ENCODE data around the gene PXYLP1.

GRCh38 chr3:141223673-141224166 is 7.9 kb upstream of the PXYLP1 start:
- TF ChIP-seq POLR2AphosphoS5 (IDR thresholded peaks at IDR 0.05; ENCODE audit: low read depth, low read length) (no peak), POLR2A (IDR thresholded peaks at IDR 0.05; ENCODE audit: low read depth, low read length) (no peak)
